Naive B cell (primary cell): ENCODE data around the gene CCDC88B. TPM values are rescaled to one million over a fixed set of nuclear protein-coding genes. Genes with fewer than 3 reads are reported as not detected.
A peak's percentile ranks its signal among the peaks of the same experiment; 100 is the strongest.

Source experiments
- ATAC-seq, 2 donors: fragments of 150-1000 bp; cut with Tn5 transposase; 2 replicates each; pipeline ENCODE4 v1.10.0; 2021; ENCODE audit warnings: low read depth in 2 of 2, mild to moderate bottlenecking in 2 of 2, moderate library complexity in 2 of 2
- DNase-seq: peaks from one replicate; pipeline ENCODE4 v3.0.0; 2022
- H3K27ac Mint-ChIP-seq, 6 donors: one replicate each; pipeline ENCODE4 v1.8.0; 2020 to 2022; ENCODE audit warnings: mild to moderate bottlenecking in 6 of 6, mixed read lengths in 6 of 6, moderate library complexity in 5 of 6, inconsistent platforms in 2 of 6
- H3K27me3 Mint-ChIP-seq, 3 donors: one replicate each; pipeline ENCODE4 v1.8.0; 2021 to 2022; ENCODE audit warnings: mixed read lengths in 3 of 3, mild to moderate bottlenecking in 1 of 3
- H3K36me3 Mint-ChIP-seq, 2 donors: one replicate each; pipeline ENCODE4 v1.8.0; 2020 to 2022; ENCODE audit warnings: mixed read lengths in 2 of 2, inconsistent platforms in 1 of 2, mild to moderate bottlenecking in 1 of 2
- H3K4me1 Mint-ChIP-seq, 3 donors: one replicate each; pipeline ENCODE4 v1.8.0; 2020 to 2022; ENCODE audit warnings: mixed read lengths in 3 of 3, inconsistent platforms in 1 of 3, mild to moderate bottlenecking in 1 of 3, moderate library complexity in 1 of 3
- H3K4me3 Mint-ChIP-seq, 8 donors: one replicate each; pipeline ENCODE4 v1.8.0; 2020 to 2022; ENCODE audit warnings: mild to moderate bottlenecking in 8 of 8, mixed read lengths in 8 of 8, moderate library complexity in 8 of 8, inconsistent platforms in 2 of 8
- H3K9me3 Mint-ChIP-seq, 7 donors: one replicate each; pipeline ENCODE4 v1.8.0; 2020 to 2022; ENCODE audit warnings: mixed read lengths in 7 of 7, mild to moderate bottlenecking in 5 of 7, inconsistent platforms in 2 of 7, moderate library complexity in 1 of 7
- polyA plus RNA-seq, 6 donors: library from polyadenylated mRNA; unstranded; fragments of 300-500 nt; fragmentation: Illumina TruSeq; gene quantifications; one replicate each; pipeline ENCODE4 v1.2.3, GENCODE V29; 2021; ENCODE audit warnings: low read depth in 6 of 6

The CCDC88B gene
- polyA plus RNA-seq, 6 donors from 2014 or later = 9.3 to 73.0 (median 19.4) TPM

DNA sequence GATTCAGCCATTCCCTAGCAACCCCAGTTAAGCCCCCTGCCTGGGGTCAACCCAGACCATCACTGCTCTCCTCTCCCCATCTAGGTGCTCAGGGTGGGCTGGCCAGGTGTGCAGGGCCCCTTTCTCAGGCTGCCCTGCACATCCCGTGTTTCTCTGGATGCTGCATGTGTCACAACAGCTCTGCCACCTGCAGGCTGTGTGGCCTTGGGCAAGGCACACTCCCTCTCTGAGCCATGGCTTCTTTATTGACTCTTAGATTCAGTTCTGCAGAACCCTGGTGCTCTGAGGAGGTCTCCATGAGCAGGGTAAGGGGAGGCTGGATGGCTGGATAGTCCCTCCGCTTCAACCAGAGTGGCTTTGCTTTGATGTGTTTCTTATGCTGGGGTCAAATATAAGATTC lies 43.6 kb downstream of the CCDC88B start:
- DNase-seq (no peak), ATAC-seq (no peak)
- H3K4me3 Mint-ChIP-seq = no peak overlapping the region
- peaks cover 5 to 19% (median 17%) of the 10 kb centered on the region in 3 donors for H3K4me1 Mint-ChIP-seq
- peaks cover 0 to 6% (median 6%) of the 10 kb centered on the region in 3 donors for H3K27me3 Mint-ChIP-seq
- peaks cover 0 to 3% (median 0%) of the 10 kb centered on the region in 7 donors for H3K9me3 Mint-ChIP-seq
- no peaks in the 10 kb centered on the region for H3K36me3 Mint-ChIP-seq
- no peak overlapping the region for H3K27ac Mint-ChIP-seq

DNA sequence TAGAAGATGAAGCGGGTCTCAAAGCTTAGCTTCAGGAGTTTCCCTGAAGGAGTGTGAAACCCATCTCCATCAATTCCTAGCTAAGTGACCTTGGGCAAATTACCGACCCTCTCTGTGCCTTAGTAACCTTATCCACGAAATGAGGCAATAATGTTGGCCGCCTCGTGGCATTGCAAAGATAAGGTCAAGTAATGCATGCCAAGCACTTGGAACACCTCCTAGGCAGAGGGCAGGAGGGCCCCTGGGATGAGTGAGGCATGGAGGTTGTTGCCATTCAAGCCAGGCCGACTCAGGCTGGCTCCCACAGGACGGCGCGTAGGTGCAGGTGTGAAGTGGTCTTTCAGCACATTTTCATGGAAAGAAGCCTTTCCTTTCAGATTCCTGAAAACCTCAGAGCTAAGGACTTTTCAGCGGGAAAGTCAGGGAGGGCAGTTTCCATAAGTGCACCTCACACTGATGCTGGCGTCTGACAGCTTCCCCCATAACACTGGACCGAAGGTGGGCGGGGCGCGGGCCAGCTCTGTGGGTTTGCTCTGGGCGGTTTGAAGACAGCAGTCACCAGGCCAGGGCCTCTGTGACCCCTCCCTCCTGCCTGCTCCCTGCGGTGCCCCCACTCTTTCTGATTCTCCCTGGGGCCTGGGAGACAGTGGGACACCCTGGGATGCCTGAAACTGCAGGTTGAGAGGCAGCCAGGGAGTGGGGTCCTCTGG lies 44.2 kb downstream of the CCDC88B start:
- peaks cover 0 to 3% (median 0%) of the 10 kb centered on the region in 7 donors for H3K9me3 Mint-ChIP-seq
- no peaks in the 10 kb centered on the region for H3K36me3 Mint-ChIP-seq
- H3K4me3 Mint-ChIP-seq = no peak overlapping the region
- peaks cover 1 to 7% (median 6%) of the 10 kb centered on the region in 3 donors for H3K27me3 Mint-ChIP-seq
- no peak for DNase-seq
- H3K27ac Mint-ChIP-seq = no peak overlapping the region
- no peak for ATAC-seq
- H3K4me1 Mint-ChIP-seq = peaks cover 5 to 19% (median 17%) of the 10 kb centered on the region in 3 donors

DNA sequence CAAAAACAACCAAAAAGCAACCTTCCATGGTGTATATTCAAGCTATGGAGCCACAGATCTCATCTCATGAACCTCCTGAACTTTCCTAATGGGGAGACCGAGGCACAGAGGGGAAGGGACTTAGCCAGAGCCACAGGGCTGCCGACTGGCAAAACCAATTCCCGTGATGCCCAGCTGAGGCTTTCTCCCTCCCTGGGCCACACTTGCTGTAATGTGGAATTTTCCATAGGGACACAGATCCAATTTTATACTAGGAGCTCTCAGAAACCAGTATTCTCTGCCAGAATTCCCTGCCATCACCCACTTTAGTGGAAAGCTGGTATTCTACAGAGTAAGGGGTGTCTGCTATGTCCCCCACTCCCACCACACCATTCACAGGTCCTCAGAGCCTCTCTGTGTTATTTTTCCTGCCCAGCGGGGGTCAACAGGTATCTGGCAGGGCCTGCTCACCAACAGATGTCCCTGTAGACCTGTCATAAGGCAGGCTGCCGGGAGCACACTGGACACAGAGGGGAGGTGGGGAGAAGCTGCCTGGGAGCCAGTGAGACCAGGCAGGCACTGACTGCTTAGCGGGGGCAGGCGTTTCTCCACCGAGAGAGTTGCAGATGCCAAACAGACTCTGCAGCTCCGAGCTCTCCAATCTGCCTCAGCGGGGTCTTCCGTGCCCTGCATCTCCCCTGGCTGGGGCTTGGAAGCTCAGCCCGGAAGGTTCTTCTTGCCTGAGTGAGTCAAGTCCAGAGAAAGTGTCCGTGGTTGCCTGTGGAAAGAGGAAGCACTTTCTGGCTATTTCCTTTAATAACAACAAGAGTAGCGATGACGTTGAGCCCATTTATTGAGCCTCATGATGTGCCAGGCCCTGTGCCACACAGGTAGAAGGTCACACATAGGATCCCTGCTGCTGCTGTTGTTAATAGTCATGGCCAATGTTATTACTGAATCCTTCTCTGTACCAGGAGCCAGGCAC lies 45.3 kb downstream of the CCDC88B start:
- DNase-seq = no peak
- H3K4me3 Mint-ChIP-seq = no peak overlapping the region
- H3K27me3 Mint-ChIP-seq = peaks cover 3 to 17% (median 6%) of the 10 kb centered on the region in 3 donors
- ATAC-seq = peak in 1 of 2 donors; percentile 21
- peaks cover 0 to 9% of the 10 kb centered on the region in 2 donors for H3K36me3 Mint-ChIP-seq
- peaks cover 0 to 11% (median 0%) of the 10 kb centered on the region in 7 donors for H3K9me3 Mint-ChIP-seq
- peaks cover 8 to 20% (median 17%) of the 10 kb centered on the region in 3 donors for H3K4me1 Mint-ChIP-seq
- peak overlapping the region in 2 of 6 donors; percentile 70 to 74 for H3K27ac Mint-ChIP-seq

DNA sequence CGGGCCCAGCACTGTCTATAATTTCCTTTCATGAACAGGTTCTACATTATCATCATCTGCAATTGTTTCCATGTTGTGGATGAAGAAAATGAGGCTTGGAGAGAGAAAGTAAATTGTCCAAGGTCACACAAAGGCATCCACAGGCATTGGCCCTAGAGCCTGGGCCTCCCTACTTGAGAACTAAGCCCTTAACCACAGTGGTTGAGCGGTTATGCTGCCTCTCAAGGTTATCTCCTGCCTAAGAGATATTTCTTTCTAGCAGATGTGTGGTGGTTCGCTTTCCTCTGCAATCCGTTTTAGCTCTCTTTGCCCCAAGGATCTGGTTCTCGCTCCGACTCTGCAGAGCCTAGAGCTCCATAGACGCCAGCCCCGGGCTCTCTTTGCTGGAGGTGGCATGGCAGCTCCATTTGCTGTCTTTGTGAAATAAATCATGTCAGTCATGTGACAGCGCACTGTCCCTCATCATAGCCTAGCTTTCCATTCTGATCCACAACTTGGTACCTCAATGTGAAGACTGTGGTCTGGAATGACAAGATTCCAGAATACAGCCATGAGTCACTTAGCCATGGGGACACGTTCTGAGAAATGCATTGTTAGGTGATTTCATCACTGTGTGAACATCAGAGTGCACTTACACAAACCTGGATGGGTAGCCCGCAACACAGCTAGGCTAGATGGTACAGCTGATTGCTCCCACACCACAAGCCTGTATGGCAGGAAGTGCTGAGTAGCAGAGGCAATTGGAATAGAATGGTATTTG lies 46.1 kb downstream of the CCDC88B start:
- Mint-ChIP-seq H3K4me1 (peaks cover 10 to 29% (median 17%) of the 10 kb centered on the region in 3 donors), H3K27me3 (peaks cover 6 to 17% (median 8%) of the 10 kb centered on the region in 3 donors), H3K4me3 (peak overlapping the region in 1 of 8 donors; percentile 22), H3K9me3 (peaks cover 0 to 12% (median 0%) of the 10 kb centered on the region in 7 donors), H3K36me3 (peaks cover 0 to 12% of the 10 kb centered on the region in 2 donors), H3K27ac (peak overlapping the region in 2 of 6 donors; percentile 32 to 52)
- no peak for DNase-seq
- ATAC-seq = no peak

DNA sequence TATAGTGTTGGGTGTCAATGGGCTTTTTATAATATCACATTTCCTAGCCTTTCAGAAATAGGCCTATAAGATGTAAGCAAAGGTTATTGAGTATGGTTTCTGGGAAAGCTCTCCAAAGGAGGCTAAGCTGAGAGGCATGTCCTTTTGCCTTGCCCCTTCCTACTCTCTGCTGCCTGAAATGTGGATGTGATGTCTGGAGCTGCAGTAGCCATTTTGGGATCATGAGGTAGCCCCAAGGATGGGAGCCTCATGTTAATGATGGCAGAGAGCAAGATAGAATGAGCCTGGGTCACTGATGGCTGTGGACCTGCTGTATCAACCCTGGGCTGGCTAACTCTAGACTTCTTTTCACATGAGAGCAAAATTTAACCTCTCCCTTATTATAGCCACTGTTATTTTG lies 47.9 kb downstream of the CCDC88B start:
- H3K27me3 Mint-ChIP-seq = peaks cover 6 to 17% (median 8%) of the 10 kb centered on the region in 3 donors
- H3K9me3 Mint-ChIP-seq = peaks cover 0 to 12% (median 0%) of the 10 kb centered on the region in 7 donors
- H3K4me1 Mint-ChIP-seq = peaks cover 10 to 36% (median 17%) of the 10 kb centered on the region in 3 donors
- no peak for DNase-seq
- H3K36me3 Mint-ChIP-seq = peaks cover 0 to 12% of the 10 kb centered on the region in 2 donors
- H3K4me3 Mint-ChIP-seq = no peak overlapping the region
- ATAC-seq = no peak
- no peak overlapping the region for H3K27ac Mint-ChIP-seq

DNA sequence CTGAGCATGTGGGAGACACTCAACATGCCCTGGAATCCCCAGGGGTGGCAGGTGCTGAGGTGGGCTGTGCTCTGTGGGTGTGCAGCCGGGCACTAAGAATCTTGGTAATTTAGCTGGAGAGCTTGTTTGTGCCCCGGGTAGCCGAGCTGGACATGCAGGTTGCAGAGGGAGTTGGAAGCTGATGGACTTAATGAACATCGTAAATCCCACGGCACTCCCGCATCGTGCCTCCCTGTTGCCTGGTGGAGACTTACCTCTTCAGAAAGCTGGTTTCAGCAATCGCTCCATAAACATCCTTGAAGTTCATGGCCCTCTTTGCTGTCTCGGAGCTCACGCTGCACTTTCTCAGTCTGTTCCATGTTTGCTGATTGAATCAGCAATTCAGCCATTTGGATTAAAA lies 48.9 kb downstream of the CCDC88B start:
- no peak overlapping the region for H3K4me3 Mint-ChIP-seq
- peaks cover 0 to 12% (median 0%) of the 10 kb centered on the region in 7 donors for H3K9me3 Mint-ChIP-seq
- no peak overlapping the region for H3K27ac Mint-ChIP-seq
- ATAC-seq (no peak), DNase-seq (no peak)
- peaks cover 6 to 17% (median 8%) of the 10 kb centered on the region in 3 donors for H3K27me3 Mint-ChIP-seq
- peaks cover 0 to 12% of the 10 kb centered on the region in 2 donors for H3K36me3 Mint-ChIP-seq
- H3K4me1 Mint-ChIP-seq = peaks cover 10 to 36% (median 17%) of the 10 kb centered on the region in 3 donors

DNA sequence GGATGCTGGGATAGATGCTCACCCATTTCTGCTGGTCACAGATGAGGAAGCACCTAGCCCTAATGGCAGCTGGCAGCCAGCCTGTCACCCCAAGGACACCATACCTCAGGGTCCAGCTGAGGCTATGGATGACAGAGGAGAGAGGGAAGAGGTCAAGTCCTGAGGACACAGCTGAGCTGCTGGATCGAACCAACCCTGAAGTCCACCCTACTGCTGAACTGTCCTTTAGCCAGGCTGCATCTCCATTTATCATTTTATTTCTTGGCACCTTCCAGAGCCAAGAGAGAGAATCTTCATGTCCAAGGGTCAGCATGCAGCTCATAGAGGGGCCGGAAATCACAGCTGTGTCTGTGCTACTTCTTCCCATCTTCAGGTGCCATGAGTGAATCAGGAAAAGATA lies 49.8 kb downstream of the CCDC88B start:
- peaks cover 0 to 12% of the 10 kb centered on the region in 2 donors for H3K36me3 Mint-ChIP-seq
- no peak overlapping the region for H3K4me3 Mint-ChIP-seq
- H3K27me3 Mint-ChIP-seq = peaks cover 11 to 17% (median 13%) of the 10 kb centered on the region in 3 donors
- ATAC-seq = no peak
- H3K27ac Mint-ChIP-seq = peak overlapping the region in 1 of 6 donors; percentile 45
- H3K4me1 Mint-ChIP-seq = peaks cover 10 to 36% (median 17%) of the 10 kb centered on the region in 3 donors
- peaks cover 0 to 12% (median 0%) of the 10 kb centered on the region in 7 donors for H3K9me3 Mint-ChIP-seq
- DNase-seq = no peak

DNA sequence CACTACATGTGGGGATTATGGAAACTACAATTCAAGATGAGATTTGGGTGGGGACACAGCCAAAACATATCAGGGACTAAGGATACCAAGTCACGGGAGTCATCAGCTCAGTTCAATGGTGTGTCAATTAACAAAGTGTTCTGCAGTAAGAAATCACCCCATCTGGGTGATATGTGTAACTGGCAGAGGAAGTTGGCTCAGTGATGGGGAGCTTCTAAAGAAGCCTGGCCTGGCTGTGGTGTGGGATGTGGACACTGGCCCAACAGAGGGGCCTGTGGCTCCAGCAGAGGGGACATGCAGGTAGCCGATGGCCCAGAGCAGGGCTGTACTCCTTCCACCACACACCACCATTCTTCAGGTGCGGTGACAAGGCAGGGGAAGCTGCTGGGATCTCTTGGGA lies 50.6 kb downstream of the CCDC88B start:
- peaks cover 0 to 12% of the 10 kb centered on the region in 2 donors for H3K36me3 Mint-ChIP-seq
- peaks cover 6 to 34% (median 15%) of the 10 kb centered on the region in 3 donors for H3K4me1 Mint-ChIP-seq
- DNase-seq (no peak), ATAC-seq (no peak)
- peaks cover 17 to 22% (median 17%) of the 10 kb centered on the region in 3 donors for H3K27me3 Mint-ChIP-seq
- peak overlapping the region in 2 of 8 donors; percentile 56 to 59 for H3K4me3 Mint-ChIP-seq
- H3K9me3 Mint-ChIP-seq = peaks cover 0 to 12% (median 0%) of the 10 kb centered on the region in 7 donors
- H3K27ac Mint-ChIP-seq = peak overlapping the region in 1 of 6 donors; percentile 65

DNA sequence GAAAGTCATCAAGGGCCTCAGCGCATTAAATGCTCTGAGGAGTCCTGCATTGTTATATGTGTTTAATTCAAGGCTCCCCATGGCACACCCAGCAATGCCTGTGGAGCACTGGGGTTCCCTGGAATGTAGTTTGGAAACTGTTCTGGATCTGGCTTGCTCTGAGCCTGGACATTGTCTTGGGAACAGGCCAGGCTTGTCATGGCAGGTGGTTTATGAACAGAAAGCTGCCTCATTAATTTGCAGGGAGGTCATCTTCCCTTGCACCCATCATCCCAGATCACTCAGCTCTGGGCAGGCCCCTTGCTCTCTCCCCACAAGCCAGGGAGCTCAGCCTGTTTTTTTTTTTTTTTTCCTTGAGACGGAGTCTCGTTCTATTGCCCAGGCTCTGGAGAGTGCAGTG lies 51.8 kb downstream of the CCDC88B start:
- peaks cover 8 to 31% (median 11%) of the 10 kb centered on the region in 3 donors for H3K4me1 Mint-ChIP-seq
- H3K27me3 Mint-ChIP-seq = peaks cover 18 to 30% (median 19%) of the 10 kb centered on the region in 3 donors
- H3K27ac Mint-ChIP-seq = no peak overlapping the region
- no peak overlapping the region for H3K4me3 Mint-ChIP-seq
- ATAC-seq (no peak), DNase-seq (no peak)
- peaks cover 0 to 12% (median 0%) of the 10 kb centered on the region in 7 donors for H3K9me3 Mint-ChIP-seq
- H3K36me3 Mint-ChIP-seq = peaks cover 0 to 12% of the 10 kb centered on the region in 2 donors

DNA sequence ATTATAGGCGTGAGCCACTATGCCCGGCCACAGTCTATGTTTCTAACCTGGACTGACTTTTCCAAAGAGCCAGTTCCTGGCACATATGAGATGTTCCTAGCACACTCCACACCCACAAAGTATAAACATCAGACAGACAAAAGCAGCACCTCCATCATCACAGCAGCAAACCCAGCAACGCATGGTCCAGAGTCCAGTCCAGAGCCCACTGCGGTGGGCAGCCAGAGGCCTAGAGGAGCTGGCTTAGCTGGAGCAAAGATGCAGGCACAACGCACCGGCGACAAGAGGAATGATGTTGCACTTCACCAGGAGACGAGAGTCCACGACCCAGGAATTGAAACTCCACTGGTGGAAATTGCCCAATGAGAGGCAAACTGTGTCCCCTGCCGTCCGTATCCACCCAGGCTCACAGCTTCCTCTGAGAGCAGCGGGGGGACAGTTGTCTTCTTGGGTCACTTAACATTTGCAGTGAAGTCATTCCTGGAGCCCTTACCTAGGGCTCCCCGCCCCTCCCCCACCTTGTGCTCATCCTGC lies 55.6 kb downstream of the CCDC88B start:
- Mint-ChIP-seq H3K27me3 (peaks cover 13 to 22% (median 13%) of the 10 kb centered on the region in 3 donors), H3K4me1 (peaks cover 4 to 22% (median 9%) of the 10 kb centered on the region in 3 donors), H3K9me3 (no peaks in the 10 kb centered on the region), H3K27ac (no peak overlapping the region), H3K4me3 (peak overlapping the region in 1 of 8 donors; percentile 66), H3K36me3 (no peaks in the 10 kb centered on the region)
- ATAC-seq (no peak), DNase-seq (no peak)

DNA sequence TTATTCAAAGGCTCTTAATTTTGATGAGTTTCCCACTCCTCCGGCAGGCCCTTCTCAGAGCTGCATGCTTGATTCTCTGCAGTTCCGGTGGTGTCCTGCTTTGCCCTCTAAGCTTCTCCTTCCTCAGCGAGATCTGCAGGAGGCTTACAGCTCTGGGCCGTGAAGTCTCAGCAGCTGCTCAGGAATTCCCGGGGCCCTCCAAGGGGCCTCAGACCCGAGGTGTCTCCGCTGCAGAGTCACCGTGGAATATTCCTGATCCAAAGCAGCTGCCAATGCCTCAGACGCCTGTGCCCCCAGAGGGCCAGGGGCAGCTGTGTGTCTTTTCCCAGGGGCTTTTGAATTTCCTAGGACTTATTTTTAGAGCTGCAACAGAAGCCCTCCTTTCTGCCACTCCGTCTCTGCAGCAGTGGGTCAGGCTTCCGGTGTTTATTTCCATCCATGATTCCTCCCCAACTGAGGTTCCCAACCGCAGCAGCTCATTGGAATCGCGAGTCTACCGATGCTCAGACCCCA lies 56.1 kb downstream of the CCDC88B start:
- Mint-ChIP-seq H3K9me3 (no peaks in the 10 kb centered on the region), H3K4me1 (peaks cover 4 to 17% (median 9%) of the 10 kb centered on the region in 3 donors), H3K27ac (peak overlapping the region in 1 of 6 donors; percentile 22), H3K27me3 (peaks cover 13 to 19% (median 18%) of the 10 kb centered on the region in 3 donors), H3K36me3 (no peaks in the 10 kb centered on the region), H3K4me3 (no peak overlapping the region)
- no peak for ATAC-seq
- DNase-seq = no peak

DNA sequence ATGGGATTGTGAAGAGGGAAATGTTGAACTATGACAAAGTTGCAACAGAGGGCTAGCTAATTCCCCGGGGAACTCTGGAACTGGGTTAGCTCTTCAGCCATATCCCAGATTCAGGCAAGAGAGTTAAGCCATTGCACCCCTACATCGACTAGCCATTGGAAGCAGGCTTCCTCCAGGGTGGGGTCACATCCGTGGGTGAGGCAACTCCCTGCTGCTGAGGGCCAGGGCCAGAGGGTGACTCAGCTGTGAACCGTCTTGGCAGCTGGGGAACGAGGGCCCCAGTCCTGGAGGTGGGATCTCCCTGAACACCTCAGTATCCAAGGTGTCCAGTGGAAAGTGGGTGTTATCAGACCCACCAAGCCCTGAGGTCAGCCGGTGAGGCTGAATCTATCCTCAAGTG lies 60.1 kb downstream of the CCDC88B start:
- ATAC-seq (no peak), DNase-seq (no peak)
- peaks cover 4 to 10% (median 9%) of the 10 kb centered on the region in 3 donors for H3K4me1 Mint-ChIP-seq
- H3K4me3 Mint-ChIP-seq = no peak overlapping the region
- no peaks in the 10 kb centered on the region for H3K9me3 Mint-ChIP-seq
- H3K27ac Mint-ChIP-seq = no peak overlapping the region
- peaks cover 14 to 25% (median 21%) of the 10 kb centered on the region in 3 donors for H3K27me3 Mint-ChIP-seq
- H3K36me3 Mint-ChIP-seq = no peaks in the 10 kb centered on the region
